Stimulated activated CD8-positive, alpha-beta memory T cell treated with anti-CD3 and anti-CD28 coated beads, Interleukin-2, amount 100 ng/mL, for 1 hour (primary cell): Measurements from ENCODE around the gene HVCN1.
A peak's percentile ranks its signal among the peaks of the same experiment; 100 is the strongest.

Experiments used
- DNase-seq, 2 donors: peaks; one replicate each; pipeline ENCODE4 v3.0.0-alpha.2; 2020; ENCODE audit warnings: low read depth in 2 of 2

Gene HVCN1

GRCh38 chr12:110699591-110700445 is 10.9 kb upstream of the HVCN1 start:
- DNase-seq = no peak

GRCh38 chr12:110698171-110698902 is 9.4 kb upstream of the HVCN1 start:
- peak; percentile 53 to 55 for DNase-seq

DNA sequence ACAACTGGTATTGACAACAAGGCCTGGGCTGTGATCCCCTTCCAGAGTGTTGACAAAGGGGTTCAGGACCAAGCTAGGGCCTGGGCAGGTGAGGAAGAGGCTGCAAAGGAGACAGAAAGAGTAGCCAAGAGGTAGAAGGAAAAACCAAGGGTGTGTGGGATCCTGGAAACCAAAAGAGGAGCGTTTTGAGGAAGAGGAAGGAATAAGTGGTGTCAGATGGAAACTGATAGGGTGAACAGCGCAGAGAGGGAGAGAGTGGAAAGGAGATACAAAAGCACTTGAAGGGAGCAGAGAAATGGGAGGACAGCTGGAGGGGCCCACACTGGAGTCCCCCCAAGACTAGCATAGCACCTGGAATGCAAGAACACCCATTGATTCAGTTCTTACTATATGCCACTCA is 8.3 kb upstream of the HVCN1 start:
- no peak for DNase-seq

DNA sequence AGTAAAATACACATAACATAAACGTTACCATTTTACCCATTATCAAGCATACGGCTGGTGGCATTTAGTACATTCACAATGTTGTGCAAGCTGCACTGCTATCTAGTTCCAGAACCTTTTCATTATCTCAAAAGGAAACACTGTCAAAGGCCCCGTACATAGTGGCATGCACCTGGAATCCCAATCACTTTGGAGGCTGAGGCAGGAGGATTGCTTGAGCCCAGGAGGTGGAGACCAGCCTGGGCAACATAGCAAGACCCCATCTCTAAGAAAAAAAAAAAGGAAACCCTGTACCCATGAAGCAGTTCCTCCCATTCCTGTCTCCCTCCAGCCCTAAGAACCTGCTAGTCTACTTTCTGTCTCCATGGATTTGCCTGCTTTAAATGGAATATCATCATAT is 7.4 kb upstream of the HVCN1 start:
- no peak for DNase-seq

- DNase-seq = no peak
Observed at GRCh38 chr12:110694330-110694901, 5.5 kb upstream of the HVCN1 start.

GRCh38 chr12:110693731-110694130 is 4.8 kb upstream of the HVCN1 start:
- DNase-seq = no peak

DNA sequence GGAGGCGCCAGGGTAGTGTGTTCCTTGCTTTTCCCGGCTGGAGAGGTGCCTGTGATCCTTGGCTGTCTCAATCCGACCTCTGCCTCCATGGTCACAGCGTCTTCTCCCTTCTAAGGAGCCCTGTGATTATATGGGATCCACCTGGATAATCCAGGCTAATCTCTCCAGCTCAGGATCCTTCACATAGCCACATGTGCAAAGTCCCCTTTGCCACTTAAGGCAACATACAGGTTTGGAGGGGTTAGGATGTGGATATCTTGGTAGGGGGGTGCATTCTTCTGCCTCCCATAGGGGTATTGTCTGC is 1.2 kb upstream of the HVCN1 start:
- no peak for DNase-seq

DNA sequence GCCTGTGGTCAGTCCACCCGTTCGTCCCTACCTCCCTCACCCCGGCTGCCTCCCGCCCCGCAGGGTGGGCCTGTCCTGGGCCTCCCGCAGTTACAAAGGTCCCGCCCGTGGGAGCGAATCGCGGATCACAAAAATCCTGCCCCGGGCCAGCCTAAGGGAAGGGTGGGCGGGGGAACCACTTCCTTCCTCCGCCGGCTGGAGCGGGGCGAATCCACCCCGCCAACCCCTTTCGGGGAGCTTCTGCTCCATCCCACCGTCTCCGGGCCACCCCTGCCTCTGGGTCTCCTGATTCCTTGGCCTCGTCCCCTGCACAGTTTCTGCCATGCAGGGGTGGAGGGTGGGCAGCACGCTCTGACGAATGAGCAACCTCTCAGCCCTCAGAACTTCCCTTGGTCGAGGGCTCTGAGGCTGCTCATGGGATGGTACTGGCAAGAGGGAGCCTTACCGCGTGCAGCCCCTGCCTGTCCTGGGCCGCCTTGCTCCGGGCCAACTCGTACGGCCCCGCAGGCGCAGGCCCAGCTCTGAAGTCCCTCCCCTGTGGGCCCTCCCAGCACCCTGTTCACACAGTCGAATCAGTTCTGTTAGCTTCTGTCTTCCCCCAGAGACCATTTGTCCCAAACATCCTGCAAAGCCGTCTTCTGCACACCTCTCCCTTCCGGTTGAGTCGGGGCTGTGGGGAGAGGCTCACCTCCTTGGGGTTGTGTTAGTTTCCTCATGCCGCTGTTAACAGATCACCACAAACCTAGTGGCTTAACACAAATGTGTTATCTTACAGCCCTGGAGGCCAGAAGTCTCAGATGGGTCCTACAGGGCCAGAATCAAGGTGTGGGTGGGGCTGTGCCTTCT is 589 bp upstream of the HVCN1 start:
- DNase-seq = no peak

DNA sequence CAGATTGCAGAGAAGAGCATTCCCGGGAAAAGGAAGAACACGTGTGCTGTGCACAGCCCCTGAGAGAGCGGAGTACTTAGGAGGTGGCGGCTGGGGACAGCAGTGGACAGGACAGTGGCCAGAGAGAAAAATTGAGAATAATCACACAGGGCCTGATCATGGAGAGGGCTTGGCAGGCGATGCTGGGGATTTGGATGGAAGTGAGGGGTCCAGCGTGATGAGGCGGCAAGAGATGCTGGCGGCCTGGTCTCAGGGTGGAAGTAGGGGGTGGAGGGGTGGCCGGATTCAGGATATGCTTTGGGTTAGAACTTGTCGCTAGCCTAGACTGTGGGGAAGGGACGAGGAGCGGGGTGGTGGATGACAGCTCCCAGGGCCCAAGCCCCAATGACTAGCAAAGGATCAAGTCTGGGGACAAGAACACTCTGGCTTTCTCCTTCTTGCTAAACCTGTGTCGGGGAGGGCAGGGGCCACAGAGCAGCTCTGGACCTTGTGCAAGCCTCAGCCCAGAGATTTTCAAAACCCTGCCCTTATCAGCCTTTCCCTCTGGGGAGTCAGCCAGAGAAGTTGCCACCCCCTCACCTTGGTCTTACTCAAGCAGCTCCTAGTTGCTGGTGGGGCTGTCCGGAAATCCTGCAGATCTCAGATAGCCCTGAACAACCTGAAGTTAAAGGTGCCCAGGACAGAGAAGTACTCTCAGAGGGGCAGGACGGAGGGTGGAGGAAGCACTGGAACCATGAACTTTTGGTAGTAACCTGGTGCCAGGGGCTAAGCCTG is 1.3 kb downstream of the HVCN1 start:
- no peak for DNase-seq

DNA sequence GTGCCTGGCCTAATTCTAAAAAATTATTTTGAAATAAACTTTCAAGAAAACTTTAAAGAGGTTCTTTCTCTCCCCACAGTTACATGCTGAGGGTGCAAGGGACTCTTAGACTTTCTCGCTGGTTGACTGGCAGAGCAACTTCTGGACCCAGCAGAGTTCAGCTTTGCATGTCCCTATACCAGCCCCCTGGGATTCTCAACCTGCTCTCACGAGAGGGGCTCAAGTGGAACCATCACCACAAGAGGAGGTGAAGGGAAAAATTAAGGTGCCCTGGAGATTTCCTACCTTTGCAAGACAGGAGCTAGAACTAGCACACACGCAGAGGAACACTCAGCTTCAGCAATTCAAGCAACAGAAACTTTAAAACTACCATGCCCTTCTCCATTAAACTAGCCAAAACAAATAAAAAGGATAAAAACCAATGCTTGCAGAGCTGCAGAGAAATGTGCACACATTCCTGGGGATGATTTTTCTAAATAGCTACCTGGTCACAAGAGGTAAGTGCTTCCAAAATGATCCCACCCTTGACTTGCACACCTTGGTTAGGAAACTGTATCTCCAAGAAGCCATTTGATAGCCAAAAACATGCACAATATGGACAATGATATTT is 2.5 kb downstream of the HVCN1 start:
- no peak for DNase-seq

DNA sequence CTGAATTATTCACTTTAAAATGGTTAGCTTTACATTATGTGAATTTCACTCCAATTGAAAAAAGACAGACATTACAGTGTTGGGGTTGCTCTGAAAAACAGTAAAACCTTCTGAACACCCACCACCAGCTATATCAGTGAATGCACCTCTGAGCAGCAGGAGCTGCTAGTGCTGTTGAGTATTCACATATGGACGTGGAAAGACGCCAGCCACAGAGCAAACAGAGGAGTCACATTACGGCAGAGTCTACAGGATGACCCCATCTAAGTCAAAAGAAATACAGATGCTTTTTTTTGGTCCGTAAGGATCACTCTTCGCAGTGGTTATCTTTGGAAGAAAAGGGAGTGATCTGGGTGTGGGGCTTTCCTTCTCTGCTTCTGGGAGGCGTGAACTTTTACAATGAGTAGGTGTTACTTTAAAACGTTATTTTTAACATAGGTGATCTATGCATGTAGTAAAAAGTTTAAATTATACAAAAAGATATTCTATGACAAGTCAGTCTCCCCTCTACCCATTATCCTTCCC is 4.5 kb downstream of the HVCN1 start:
- no peak for DNase-seq

DNA sequence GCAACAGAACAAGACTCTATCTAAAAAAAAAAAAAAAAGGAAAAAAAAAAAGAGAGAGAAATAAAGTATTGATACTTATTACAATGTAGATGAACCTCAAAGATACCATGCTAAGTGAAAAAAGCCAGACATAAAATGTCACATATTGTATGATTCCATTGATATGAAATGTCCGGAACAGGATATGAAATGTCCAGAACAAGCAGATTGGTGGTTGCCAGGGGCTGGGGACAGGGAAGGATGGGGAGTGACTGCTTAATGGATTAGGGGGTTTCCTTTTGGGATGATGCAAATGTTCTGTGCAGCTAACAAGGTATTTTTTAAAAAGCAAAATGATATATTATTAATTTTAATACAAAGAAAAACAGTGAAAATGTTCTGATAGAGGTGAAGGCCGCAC is 5.0 kb downstream of the HVCN1 start:
- no peak for DNase-seq

GRCh38 chr12:110680032-110680431 is 8.9 kb downstream of the HVCN1 start:
- DNase-seq = no peak

DNA sequence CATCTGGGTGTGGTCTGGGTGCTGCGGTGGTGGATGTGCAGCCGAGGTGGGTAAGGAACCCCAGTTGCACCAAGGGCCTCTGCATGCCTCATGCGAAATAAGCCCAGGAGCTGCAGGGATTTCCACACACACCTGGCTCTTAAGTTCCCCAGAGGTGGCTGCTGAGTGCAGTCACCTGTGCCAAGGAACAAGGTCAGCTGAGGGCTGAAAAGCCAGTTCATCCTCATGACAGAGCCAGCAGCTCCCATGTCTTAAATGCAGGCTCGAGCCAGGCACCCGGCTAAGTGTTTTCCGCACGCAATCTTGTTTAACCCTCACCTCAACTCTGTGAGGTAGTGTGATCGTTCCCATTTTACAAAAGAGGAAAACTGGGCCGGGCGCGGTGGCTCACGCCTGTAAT is 9.7 kb downstream of the HVCN1 start:
- no peak for DNase-seq

DNA sequence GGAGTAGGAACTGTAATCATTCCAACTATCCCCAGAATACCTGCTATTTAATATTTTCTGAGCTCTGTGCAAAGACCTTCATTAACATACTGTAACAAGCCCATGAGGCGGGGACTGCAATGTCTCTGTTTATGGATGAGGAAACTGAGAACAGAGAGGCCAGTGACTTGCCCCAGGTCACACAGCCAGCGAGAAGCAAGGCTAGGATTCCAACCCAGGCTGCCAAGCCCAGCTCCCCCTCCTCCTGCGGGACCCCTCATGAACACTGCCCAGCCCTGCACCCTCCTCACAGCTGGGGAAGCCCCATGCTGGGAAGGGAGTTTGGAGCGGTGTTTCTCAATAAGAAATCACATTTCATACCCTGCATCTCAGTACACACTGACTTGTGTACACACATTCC is 10.9 kb downstream of the HVCN1 start:
- DNase-seq = no peak

DNA sequence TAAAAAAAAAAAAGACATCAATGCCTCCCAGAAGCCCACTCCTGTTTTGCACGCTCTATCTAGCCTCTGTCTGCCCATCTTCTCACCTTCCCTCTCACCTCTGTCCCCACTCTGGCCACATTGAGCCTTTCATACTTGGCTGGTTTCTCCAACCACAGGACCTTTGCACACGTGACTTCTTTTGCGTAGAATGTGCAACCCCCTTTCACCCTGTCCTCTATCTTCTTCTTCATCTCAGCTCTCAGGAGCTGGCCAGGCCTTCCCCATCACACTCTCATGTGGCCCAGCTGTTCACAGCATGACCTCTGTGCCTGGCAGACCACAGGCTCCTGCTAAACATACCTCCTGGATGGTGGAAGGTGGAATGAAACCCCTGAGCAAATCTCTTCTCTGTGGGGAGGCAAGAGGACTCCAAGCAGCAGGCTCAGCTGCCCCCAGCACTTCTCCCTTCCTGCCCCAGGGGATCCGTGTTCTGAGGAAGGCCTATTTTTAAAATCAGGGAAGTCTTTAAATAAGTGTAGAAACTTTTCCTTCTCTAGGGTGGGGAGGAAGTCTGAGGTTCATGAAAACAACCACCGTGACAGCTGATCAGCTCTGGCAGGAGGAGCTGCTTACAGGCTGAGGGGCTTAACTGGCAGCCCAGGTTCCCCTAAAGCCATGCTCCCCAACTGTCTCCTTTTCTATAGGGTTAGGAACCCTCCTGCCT is 11.6 kb downstream of the HVCN1 start:
- DNase-seq = no peak

DNA sequence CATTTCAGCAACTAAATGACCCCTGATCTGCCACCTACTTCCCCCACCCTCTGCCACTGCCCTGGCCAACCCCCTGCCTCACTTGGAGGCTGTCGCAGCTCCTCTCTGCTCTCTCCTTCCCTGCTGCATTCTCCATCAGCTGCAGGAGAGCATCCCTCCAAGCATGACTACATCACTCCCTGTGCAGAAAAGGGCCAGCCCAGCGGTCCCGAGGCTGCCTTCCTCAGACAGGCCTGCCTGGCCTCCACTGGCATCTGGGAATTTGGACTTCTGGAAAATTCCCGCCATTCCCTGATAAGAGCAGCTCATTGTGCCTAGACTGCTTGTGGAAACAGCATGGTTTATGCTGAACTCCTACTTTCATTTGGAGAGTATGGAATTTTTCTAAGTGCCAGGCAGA is 12.7 kb downstream of the HVCN1 start:
- DNase-seq = no peak

GRCh38 chr12:110670161-110670701 is 18.7 kb downstream of the HVCN1 start:
- DNase-seq = no peak

DNA sequence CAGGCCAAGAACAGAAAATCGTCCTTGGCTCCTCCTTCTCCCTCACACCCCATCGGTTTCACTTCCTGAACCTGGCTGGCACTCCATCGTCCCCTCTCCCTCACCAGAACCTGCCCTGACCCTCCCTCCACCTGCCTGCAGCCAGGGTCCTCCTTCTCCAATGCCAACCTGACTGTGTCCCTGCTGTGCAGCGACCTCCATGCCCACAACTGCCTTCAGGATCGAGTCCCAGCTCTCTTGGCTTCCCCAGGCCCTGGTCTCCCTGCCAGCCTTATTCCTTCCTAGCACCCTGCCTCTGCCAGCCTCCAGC is 19.8 kb downstream of the HVCN1 start:
- DNase-seq = no peak
